ENCODE measurements around the gene SPTB.

DNA sequence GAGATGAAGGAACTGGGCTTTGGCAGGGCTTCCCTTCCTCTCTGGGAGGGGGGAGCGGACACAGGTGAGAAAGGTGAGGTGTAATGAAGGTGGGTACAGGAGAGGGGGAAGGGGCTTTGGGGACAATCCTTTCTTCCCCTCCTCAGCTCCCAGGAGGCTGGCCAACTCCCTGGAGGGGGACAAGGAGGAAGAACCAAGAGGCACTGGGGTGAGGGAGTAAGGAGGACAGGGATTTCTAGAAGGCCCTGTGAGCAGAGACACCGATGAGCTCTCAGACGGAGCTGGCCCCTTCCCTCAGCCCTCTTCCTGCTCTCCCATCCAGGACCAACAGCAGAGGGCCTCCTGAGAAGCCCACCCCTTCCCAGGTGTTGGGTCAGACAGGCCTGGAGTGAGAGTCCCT is 122.1 kb downstream of the SPTB start:
- TF ChIP-seq, protein P1, sequence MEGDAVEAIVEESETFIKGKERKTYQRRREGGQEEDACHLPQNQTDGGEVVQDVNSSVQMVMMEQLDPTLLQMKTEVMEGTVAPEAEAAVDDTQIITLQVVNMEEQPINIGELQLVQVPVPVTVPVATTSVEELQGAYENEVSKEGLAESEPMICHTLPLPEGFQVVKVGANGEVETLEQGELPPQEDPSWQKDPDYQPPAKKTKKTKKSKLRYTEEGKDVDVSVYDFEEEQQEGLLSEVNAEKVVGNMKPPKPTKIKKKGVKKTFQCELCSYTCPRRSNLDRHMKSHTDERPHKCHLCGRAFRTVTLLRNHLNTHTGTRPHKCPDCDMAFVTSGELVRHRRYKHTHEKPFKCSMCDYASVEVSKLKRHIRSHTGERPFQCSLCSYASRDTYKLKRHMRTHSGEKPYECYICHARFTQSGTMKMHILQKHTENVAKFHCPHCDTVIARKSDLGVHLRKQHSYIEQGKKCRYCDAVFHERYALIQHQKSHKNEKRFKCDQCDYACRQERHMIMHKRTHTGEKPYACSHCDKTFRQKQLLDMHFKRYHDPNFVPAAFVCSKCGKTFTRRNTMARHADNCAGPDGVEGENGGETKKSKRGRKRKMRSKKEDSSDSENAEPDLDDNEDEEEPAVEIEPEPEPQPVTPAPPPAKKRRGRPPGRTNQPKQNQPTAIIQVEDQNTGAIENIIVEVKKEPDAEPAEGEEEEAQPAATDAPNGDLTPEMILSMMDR (IDR thresholded peaks at IDR 0.05): no peak
- TF ChIP-seq POLR2A (IDR thresholded peaks at IDR 0.05): no peak
